DMS 273 treated with DMSO at 0.1 percent for 48 hours (cell line): ENCODE measurements around the gene ZNF493.

Source experiments
- DNase-seq: peaks from one replicate; lab custom pipeline; 2025; lab: John Stamatoyannopoulos, UW

ZNF493 gene

DNA sequence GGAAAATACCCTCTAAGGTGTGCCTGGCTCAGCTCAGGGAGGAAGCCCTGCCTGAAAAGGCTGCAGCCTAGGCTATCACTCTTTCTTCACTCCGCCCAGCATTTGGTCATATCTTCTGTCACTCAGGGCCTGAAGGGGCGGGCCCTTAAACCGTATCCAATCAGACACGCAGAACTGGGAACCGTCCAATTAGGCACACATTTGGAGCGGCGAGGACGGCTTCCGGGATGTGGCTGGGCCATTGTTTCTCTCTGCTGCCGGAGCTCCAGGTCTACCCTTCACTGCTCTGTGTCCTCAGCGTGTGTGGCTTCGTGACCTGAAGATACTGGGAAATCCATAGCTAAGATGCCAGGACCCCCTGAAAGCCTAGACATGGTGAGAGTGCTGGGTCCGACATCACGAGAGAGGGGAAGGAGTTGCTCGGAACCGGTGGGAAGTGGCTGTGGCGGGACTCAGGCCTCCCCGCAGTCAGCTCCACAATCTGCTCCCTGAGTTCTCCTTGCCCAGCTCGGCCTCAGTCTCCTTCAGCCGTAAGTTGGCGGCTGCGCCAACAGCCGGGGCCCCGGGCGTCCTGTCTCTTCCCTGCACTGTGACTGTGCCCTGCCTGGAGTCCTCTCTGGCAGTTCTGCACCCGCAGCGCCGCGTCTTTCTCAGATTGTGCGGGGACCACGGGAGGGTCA is at the start of gene ZNF493:
Gene ZNF493, plus strand, starts transcription at position 241 of the 680 bp plus-strand sequence. Its CDS starts 105 bp downstream, at position 346.
- DNase-seq: peak; percentile 95

DNA sequence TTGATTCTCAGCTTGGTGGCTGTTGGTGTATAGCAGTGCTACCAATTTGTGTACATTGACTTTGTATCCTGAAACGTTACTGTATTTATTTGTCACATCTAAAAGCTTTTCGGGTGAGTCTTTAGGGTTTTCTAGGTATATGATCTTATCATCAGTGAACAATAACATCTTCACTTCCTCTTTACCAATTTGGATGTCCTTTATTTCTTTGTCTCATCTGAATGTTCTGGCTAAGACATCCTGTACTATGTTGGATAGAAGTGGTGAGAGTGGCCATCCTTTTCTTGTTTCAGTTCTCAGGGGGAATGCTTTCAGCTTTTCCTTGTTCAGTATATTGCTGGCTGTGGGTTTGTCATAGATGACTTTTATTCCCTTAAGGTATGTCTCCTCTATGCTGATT is 44.1 kb upstream of the ZNF493 start:
- no peak for DNase-seq

DNA sequence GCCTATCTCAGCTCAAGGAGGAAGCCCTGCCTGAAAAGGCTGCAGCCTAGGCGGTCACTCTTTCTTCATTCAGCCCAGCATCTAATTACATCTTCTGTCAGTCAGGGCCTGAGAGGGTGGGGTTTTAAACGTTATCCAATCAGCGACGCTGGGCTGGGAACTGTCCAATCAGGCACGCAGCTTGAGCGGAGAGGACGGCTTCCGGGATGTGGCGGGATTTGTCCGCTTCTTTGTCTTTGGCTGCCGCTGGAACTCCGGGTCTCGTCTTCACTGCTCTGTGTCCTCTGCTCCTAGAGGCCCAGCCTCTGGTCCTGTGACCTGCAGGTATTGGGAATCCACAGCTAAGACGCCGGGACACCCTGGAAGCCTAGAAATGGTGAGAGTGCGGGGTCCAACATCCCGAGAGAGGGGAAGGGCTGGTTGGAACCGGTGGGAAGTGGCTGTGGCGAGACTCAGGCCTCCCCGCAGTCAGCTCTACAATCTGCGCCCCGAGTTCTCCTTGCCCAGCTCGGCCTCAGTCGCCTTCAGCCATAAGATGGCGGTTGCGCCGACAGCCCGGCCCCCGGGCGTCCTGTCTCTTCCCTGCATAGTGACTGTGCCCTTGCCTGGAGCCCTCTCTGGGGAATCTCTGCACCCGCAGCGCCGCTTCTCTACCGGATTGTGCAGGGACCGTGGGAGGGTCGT is 38.0 kb upstream of the ZNF493 start, which contains the start of gene ZNF738:
Gene ZNF738, plus strand, starts transcription at position 233 of the 684 bp plus-strand sequence. Its CDS starts 141 bp downstream, at position 374.
- DNase-seq: peak; percentile 87

DNA sequence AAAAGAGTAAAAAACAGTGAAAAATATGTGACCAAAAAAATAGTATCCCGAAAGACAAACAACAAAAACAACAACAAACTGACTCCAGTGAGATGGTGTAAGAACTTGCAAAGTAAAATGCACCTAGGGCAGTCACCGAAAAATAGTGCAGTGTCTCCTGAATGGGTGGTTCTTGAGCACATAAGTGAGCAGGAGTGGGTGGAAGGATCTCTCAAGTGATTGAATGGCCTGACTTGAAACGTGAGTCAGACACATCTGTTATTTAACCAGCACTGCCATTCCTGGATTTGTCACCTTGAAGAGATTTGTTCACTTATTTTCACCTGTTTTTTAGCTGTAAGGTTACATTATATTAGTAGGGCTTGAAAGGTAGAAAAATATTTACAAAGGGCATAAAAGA is 34.6 kb upstream of the ZNF493 start:
- no peak for DNase-seq

DNA sequence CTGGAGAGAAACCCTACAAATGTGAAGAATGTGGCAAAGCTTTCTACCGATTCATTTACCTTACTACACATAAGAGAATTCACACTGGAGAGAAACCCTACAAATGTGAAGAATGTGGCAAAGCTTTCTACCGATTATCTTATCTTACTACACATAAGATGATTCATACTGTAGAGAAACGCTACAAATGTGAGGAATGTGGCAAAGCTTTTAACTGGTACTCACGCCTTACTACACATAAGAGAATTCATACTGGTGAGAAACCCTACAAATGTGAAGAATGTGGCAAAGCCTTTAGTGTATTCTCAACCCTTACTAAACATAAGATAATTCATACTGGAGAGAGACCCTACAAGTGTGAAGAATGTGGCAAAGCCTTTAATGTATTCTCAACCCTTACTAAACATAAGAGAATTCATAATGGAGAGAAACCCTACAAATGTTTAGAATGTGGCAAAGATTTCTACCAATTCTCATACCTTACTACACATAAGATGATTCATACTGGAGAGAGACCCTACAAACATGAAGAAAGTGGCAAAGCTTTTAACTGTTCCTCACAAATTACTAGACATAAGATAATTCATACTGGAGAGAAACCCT is 12.9 kb upstream of the ZNF493 start:
- DNase-seq: no peak

DNA sequence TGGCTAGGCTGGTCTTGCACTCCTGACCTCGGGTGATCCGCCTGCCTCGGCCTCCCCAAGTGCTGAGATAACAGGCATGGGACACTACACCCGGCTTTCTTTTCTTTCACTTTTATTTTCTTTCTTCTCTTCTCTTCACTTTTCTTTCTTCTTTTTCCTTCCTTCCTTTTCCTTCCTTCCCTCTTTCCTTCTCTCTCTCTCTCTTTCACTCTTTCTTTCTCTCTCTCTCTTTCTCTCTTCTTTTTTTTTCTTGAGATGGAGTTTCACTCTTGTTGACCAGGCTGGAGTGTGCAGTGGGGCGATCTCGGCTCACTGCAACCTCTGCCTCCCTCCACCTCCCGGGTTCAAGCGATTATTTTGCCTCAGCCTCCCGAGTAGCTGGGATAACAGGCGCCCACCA is 812 bp upstream of the ZNF493 start:
- no peak for DNase-seq

DNA sequence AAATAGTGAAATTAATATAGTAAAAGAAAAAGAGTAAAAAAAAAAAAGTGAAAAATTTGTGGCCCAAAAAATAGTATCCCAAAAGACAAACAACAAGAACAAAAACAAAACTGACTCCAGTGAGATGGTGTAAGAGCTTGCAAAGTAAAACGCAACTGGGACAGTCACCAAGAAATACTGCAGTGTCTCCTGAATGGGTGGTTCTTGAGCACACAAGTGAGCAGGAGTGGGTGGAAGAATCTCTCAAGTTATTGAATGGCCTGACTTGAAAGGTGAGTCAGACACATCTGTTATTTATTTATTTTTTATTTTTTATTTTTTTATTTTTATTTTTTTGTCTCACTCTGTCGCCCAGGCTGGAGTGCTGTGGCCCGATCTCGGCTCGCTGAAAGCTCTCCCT is 1.9 kb downstream of the ZNF493 start:
- no peak for DNase-seq

DNA sequence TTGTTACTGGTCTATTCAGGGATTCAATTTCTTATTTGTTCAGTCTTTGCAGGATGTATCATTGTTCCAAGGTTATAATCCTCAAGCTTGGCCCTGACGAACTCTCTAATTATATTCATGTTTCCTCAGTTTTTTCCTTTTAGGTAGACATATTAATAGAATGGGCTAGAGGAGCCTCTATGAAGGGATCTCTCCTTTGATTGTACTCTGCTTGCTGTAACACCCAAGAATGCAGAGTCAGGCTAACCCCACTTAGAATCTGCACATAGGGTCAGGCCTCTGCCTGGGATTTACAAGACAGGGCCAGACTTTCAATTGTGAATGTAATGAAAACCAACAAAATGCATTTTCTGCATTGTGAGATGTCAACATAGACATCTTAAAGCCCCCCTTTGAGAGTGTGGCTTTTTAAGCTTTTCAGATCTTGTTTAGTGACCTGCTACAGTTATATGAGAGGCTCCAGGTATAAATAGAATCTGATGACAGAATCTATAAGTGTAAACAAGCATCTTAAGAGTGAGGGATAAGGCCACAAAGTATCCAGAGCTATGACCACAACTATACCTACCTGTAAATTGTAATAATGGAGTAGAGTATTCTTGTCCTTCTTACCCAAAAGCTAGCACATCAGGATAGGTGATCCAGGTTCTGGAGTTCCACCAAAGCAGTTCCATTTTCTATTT is 5.5 kb downstream of the ZNF493 start:
- no peak for DNase-seq

DNA sequence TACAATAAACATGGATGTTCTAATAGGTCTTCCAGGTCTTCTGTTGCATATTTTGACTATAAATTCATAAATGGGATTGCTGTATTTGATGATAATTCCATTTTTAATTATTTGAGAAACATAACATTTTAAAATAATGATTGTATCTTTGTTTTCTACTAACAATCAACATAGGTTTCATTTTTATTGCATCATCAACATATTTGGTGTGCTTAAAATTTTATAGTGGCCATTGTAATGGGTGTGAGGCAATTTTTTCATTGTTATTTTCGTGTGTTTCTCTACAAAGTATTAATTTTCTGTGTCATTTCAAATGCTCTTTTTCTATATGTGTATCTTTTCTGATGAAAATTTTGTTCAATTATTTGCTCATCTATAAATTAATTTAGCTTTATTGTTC is 13.2 kb downstream of the ZNF493 start:
- no peak for DNase-seq

DNA sequence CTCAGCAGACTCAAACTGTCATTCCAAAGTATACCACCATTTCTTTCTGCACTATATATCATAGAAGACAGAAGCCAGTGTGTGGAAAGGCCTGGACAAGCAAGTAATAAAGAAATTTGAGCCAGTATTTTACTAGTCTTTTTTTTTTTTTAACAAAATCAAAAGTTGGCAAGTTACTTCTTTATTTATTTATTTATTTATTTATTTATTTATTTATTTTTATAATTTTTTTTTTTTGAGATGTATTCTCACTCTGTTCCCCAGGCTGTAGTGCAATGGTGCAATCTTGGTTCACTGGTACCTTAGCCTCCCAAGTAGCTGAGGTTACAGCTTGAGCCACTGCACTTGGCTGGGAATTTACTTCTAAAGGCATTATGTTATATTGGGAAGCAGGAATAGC is 25.3 kb downstream of the ZNF493 start:
- no peak for DNase-seq

DNA sequence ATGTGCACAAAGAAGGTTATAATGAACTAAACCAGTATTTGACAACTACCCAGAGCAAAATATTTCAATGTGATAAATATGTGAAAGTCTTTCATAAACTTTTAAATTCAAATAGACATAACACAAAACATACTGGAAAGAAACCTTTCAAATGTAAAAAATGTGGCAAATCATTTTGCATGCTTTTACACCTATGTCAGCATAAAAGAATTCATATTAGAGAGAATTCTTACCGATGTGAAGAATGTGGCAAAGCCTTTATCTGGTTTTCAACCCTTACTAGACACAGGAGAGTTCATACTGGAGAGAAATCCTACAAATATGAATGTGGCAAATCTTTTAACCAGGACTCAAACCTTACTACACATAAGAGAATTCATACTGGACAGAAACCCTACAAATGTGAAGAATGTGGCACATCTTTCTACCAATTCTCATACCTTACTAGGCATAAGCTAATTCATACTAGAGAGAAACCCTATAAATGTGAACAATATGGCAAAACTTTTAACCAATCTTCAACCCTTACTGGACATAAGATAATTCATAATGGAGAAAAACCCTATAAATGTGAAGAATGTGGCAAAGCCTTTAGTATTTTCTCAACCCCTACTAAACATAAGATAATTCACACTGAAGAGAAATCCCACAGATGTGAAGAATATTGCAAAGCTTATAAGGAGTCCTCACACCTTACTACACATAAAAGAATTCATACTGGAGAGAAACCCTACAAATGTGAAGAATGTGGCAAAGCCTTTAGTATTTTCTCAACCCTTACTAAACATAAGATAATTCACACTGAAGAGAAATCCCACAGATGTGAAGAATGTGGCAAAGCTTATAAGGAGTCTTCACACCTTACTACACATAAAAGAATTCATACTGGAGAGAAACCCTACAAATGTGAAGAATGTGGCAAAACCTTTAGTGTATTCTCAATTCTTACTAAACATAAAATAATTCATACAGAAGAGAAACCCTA is 26.4 kb downstream of the ZNF493 start:
- DNase-seq: no peak

DNA sequence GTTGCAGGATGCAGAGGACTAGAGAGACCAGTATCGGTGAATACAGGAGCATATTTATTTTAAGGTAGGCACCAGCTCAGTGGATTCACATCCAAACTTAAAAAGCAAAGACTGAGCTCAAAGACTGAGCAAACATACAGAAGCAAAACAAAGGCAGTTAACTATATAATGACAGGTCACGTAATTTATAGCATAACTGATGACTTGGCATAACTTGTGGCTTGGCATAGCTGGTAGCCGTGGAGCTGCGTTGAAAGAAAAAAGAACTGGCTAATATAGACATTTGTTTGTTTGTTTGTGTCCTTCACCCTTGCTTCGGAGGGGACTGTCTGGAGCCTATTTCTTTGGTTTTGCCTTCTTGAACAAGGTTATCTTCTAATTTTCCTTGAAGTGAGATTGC is 33.7 kb downstream of the ZNF493 start:
- DNase-seq: no peak

DNA sequence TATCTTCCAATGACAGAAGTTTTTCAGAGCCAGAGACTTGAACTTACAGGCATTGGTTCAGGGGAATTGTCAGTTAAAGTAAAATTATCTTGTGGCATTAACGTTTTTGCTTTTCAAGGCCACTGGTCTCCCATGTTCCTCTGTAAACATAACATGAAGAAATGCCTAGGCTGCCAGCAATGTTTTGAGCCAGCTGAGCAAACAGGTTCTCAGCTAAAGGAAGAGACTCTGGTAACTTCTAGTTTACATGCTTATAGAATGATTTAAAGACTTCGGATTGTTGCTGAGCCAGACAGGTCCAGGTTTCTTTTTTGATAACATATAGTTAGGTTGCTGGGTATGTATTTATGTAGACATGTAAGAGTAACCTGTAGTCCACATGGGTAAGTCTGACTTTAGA is 35.7 kb downstream of the ZNF493 start:
- no peak for DNase-seq

DNA sequence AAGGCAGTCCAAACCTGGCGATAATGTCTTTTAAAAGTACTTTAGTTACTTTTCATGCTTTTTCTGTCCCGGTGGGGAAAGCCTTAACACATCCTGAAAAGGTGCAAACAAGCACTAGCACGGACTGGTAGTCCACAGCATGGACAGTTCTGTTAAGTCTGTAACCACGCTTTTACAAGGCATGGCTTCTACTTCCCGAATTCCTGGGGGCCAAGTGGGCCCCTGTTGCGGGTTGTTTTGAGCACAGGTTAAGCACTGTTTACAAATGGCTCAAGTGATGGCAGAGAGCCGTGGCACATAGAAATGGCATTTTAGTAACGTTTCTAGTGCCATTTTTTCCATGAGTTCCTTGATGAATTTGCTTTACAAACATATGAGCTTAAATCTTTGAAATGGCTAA is 37.6 kb downstream of the ZNF493 start:
- DNase-seq: no peak

DNA sequence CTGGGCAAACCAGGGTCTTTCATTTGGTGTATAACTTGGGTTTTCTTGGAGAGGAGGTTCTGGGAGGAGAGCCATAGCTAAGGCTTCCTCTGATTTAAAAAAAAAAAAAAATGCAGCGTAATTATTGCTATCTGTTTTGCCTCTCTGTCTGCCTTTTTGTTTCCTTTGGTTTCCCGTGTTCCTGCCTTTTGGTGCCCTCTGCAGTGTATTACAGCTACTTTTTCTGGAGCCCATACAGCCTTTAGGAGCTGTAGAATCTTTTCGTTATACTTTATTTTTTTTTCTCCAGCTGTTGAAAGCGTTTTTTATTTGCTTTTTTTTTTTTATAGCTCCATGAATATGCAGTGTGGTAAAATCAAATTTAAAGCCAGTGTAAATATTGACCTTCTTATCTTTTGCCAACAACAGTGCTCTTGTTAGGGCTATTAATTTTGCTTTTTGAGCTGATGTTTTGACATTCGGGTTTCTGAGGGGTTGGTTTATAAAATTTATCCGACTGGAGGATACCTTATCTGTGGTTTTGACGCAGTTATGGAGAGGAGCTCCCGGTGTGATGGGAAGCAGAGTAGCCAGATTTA is 38.1 kb downstream of the ZNF493 start:
- DNase-seq: no peak

DNA sequence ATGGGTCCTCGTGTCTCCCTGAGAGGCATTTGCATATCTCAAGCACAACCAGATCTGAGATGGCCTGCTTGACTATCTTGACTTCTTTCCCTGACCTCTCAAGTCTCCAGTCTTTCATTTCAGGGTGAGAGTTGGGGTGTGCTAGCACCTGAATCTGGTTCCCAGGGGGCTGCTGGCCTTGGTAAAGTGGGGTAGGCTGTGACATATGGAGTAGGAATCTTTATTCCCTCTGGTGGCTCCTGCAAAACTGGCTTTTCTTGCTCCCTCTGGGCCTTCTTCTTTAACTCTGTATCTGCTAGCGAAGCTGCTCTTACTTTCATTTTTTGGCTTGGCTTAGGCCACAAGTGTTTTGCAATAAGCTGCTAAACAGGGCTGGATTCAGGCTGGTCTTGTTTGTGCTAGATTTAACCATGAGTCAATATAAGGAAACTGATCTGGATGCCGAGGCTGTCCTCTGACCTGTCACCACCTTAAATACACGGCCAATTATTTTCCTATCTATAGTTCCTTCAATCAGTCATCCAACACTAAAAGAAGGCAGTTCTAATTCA is 42.3 kb downstream of the ZNF493 start:
- no peak for DNase-seq

DNA sequence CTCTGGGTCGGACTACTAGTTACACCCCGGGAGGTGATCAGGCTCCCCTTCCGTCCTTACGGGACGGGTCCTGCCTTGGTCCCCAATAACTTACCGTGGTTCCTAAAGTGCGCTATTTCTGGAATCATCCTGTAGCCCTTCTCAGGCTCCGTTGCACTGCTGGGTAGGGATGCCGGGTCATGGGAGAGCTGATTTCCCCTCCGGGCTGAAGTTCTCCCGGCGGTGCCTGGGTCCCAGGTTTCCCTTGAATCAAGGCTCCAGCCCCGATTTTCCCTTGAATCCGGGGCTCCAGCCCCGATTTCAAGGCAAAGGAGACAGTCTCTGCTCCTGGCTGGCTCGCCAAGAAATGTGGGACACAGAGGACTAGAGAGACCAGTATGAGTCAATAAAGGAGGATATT is 43.4 kb downstream of the ZNF493 start:
- DNase-seq: no peak

DNA sequence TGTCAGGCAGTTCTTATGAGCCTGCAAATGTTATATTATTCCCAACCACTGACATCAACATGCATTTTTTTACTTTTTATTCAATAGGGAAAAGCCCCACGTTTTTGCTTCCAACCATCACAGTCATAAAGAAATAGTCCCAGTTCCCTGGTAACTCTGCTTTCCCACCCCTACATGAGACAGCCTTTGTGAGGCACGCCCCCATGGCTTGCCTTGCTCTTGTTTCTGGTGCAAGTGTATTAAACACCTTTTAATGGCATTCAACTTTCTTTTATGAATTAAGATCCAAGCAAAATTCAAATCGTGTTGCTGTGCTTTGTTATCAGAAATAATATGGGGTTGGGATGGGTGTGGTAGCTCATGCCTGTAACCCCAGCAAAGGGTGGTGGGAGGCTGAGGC is 54.3 kb downstream of the ZNF493 start:
- no peak for DNase-seq

DNA sequence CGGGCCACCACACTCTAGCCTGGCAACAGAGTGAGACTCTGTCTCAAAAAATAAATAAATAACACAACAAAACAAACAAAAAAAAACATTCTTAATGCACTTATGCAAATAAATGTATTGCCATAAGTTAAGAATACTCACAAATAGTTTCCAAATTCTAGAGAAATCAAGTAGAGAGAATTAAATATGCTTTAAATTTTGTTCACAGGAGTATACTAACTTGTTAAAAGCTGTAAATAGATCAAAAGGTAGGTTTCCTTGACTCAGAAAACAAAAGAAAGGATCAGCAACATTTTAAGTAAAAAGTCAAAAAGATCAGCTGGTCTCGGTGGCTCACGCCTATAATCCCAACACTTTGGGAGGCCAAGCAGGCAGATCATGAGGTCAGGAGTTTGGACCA is 58.0 kb downstream of the ZNF493 start:
- DNase-seq: no peak

DNA sequence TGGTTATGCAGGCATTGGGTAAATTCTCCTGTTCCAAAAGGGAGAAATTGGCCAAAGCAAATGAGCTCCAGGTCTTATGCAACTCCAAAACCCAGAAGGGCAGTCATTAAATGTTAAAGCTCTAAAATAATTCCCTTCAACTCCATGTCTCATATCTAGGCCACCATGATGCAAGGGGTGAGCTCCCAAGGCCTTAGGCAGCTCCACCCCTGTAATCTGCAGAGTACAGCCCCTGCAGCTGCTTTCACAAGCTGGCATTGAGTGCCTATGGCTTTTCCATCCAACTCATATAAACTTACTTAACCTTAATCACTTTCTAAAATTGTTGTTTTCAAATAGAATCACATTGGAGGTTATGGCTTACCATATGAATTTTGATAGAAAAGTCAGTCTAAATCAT is 63.8 kb downstream of the ZNF493 start:
- DNase-seq: no peak

DNA sequence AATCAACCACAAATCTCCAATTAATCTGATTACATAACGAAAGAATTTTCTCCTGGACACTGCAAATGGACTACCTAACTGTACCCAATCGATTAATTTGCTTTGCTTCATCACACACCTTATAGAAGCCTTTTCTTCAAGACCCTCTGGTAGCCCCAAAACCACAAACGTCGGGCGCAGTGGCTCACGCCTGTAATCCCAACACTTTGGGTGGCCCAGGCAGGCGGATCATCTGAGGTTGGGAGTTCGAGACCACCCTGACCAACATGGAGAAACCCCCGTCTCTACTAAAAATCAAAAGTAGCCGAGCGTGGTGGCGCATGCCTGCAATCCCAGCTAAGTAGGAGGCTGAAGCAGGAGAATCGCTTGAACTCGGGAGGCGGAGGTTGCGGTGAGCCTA is 65.6 kb downstream of the ZNF493 start:
- DNase-seq: no peak
